Mononuclear cell (primary cell): ENCODE data around the gene NIP7. TPM values are rescaled to one million over a fixed set of nuclear protein-coding genes. Genes with fewer than 3 reads are reported as not detected.

Source experiments
- H3K27me3 ChIP-seq: 2 replicates; pipeline ENCODE4 v1.6.0; 2011; ENCODE audit warnings: low read length, control low read depth; ENCODE audit not compliant: insufficient read depth
- H3K4me1 ChIP-seq: 2 replicates; pipeline ENCODE4 v1.5.1; 2011; ENCODE audit warnings: mild to moderate bottlenecking, low read length, control low read depth; ENCODE audit not compliant: insufficient read depth
- H3K4me3 ChIP-seq: 2 replicates; pipeline ENCODE4 v1.5.1; 2011; ENCODE audit warnings: mild to moderate bottlenecking, low read length, moderate library complexity
- H3K9me3 ChIP-seq: 2 replicates; pipeline ENCODE4 v1.5.1; 2011; ENCODE audit warnings: low read depth, mild to moderate bottlenecking, control low read depth, low read length
- total RNA-seq: library from RNA; depleted of rRNA; stranded (reverse); fragments of >200 nt; gene quantifications from one replicate; pipeline ENCODE4 v1.2.3, GENCODE V29; 2012

The NIP7 gene
- total RNA-seq, 1 donor = 22.5 TPM

GRCh38 chr16:69378760-69379159, 39.2 kb downstream of the NIP7 start:
- no peaks in the 10 kb centered on the region for H3K9me3 ChIP-seq
- peaks cover 17% of the 10 kb centered on the region for H3K4me1 ChIP-seq
- no peaks in the 10 kb centered on the region for H3K27me3 ChIP-seq
- H3K4me3 ChIP-seq = no peak overlapping the region

GRCh38 chr16:69381231-69381630, 41.7 kb downstream of the NIP7 start:
- no peaks in the 10 kb centered on the region for H3K9me3 ChIP-seq
- H3K4me3 ChIP-seq = no peak overlapping the region
- H3K27me3 ChIP-seq = no peaks in the 10 kb centered on the region
- H3K4me1 ChIP-seq = peaks cover 34% of the 10 kb centered on the region

- no peak overlapping the region for H3K4me3 ChIP-seq
- H3K9me3 ChIP-seq = no peaks in the 10 kb centered on the region
- H3K4me1 ChIP-seq = peaks cover 36% of the 10 kb centered on the region
- no peaks in the 10 kb centered on the region for H3K27me3 ChIP-seq
These were observed 42.8 kb downstream of the NIP7 start for GRCh38 chr16:69382421-69382820.

GRCh38 chr16:69384974-69385373, 45.4 kb downstream of the NIP7 start:
- no peaks in the 10 kb centered on the region for H3K27me3 ChIP-seq
- no peaks in the 10 kb centered on the region for H3K9me3 ChIP-seq
- peaks cover 36% of the 10 kb centered on the region for H3K4me1 ChIP-seq
- H3K4me3 ChIP-seq = peak overlapping the region; percentile 61

GRCh38 chr16:69386596-69386995, 47.0 kb downstream of the NIP7 start:
- H3K4me3 ChIP-seq = no peak overlapping the region
- H3K4me1 ChIP-seq = peaks cover 27% of the 10 kb centered on the region
- no peaks in the 10 kb centered on the region for H3K9me3 ChIP-seq
- no peaks in the 10 kb centered on the region for H3K27me3 ChIP-seq

Other genes with a start within 250 kb of the NIP7 start
- 0.84 TPM for gene HAS3, start 234.1 kb upstream of the NIP7 start, total RNA-seq
- 34.8 TPM for gene CHTF8, start 207.2 kb upstream of the NIP7 start, total RNA-seq
- 19.7 TPM for gene UTP4, start 207.1 kb upstream of the NIP7 start, total RNA-seq
- 4.4 TPM for gene SNTB2, start 152.6 kb upstream of the NIP7 start, total RNA-seq
- 35.5 TPM for gene VPS4A, start 28.4 kb upstream of the NIP7 start, total RNA-seq
- gene PDF, start 9.2 kb upstream of the NIP7 start, total RNA-seq = 2.9 TPM
- 15.3 TPM for gene COG8, start 208 bp upstream of the NIP7 start, total RNA-seq
- 1.0 TPM for gene TMED6, start 12.0 kb downstream of the NIP7 start, total RNA-seq
- gene TERF2, start 46.2 kb downstream of the NIP7 start, total RNA-seq = 24.6 TPM
- gene CYB5B, start 84.8 kb downstream of the NIP7 start, total RNA-seq = 23.4 TPM
- 43.0 TPM for gene NFAT5, start 226.2 kb downstream of the NIP7 start, total RNA-seq